Ishikawa (cell line): Measurements from ENCODE around the gene PHKA2.

Source experiments
- CREB1 ChIP-seq: IDR thresholded peaks from 2 replicates; pipeline ENCODE4 v1.6.1; 2012; ENCODE audit warnings: low read depth
- RAD21 ChIP-seq: IDR thresholded peaks from 2 replicates; pipeline ENCODE4 v1.6.1; 2012; ENCODE audit warnings: low read depth

DNA sequence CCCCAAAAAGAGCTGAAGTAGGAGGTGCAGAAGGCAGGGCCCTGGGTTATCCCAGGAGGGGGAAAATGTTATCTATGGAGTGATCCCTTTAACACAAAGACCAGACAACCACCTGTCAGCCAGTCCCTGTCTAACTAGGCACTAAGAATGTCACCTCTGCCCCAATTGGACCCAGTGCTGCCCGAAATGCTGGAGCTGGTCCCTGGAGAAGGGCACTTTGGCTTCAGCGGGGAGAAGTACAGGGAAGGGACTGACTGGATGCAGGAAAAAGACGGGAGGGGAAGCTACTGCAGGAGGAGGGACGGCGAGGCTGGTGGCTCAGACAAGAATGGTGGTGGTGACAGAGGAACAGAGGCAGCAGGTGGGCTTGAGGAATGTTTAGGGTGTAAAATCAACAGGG, 17.3 kb downstream of the PHKA2 start:
- TF ChIP-seq CREB1 (no peak), RAD21 (no peak)
